ENCODE measurements around the gene TUBGCP3. TPM values are rescaled to one million over a fixed set of nuclear protein-coding genes. Genes with fewer than 3 reads are reported as not detected.

TUBGCP3 gene
- total RNA-seq, 1 experiment from 2014 or later, result 47.4 TPM

DNA sequence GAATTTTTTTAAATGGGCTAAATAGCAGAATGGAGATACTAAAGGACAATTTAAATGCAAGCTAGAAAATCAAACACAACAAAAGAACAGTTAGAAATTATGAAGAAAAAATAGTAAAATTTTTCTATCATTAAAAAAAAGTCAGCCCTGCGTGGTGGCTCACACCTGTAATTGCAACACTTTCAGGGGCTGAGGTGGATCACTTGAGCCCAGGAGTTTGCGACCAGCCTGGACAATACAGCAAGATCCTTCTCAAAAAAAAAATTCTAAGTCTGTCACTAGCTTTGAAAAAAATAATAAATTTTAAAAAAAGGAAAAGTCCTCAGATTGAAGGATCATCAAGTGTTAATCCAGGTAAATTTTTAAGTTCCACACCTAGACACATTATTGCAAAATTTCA lies 7.7 kb downstream of the TUBGCP3 start:
- no peaks in the 10 kb centered on the region for H3K4me1 ChIP-seq (replicated peaks; ENCODE audit: insufficient read depth)
- no peak overlapping the region for H3K27ac ChIP-seq
- H3K27me3 ChIP-seq (ENCODE audit: insufficient read depth, low read depth), result no peaks in the 10 kb centered on the region
- no peak for DNase-seq
- H3K79me2 ChIP-seq (ENCODE audit: low read depth), result peaks cover 96% of the 10 kb centered on the region
- no peaks in the 10 kb centered on the region for H3F3A ChIP-seq (ENCODE audit: insufficient read depth, low read depth)
- H4K20me1 ChIP-seq (ENCODE audit: insufficient read depth), result peaks cover 50% of the 10 kb centered on the region
- no TSS peak for BruUV-seq (replicated peaks)
- no peak overlapping the region for H3K4me3 ChIP-seq
- no peak overlapping the region for H2AFZ ChIP-seq
- H3K9me2 ChIP-seq (ENCODE audit: insufficient read depth), result no peaks in the 10 kb centered on the region
- ChIA-PET POLR2A (ENCODE audit: unreplicated experiment) (no interaction called here), CTCF (no interaction called here)
- TF ChIP-seq CTCF (conservative IDR thresholded peaks at IDR 0.05) (no peak), EZH2 (IDR thresholded peaks at IDR 0.05; ENCODE audit: low read depth) (no peak)
- 0 out of 2 replicates have a peak, but pooled peaks cover 3% of the 10 kb centered on the region for H3K36me3 ChIP-seq (ENCODE audit: low read depth)
- intact Hi-C loops (cut with micrococcal nuclease; ENCODE audit: unreplicated experiment), result no loop called here
- H3K4me2 ChIP-seq, result no peak overlapping the region
- H3K9me3 ChIP-seq (ENCODE audit: insufficient read depth, low read depth), result no peaks in the 10 kb centered on the region

- no peaks in the 10 kb centered on the region for H3K27me3 ChIP-seq (ENCODE audit: insufficient read depth, low read depth)
- peaks cover 96% of the 10 kb centered on the region for H3K79me2 ChIP-seq (ENCODE audit: low read depth)
- TF ChIP-seq EZH2 (IDR thresholded peaks at IDR 0.05; ENCODE audit: low read depth), result no peak
- no peak for TF ChIP-seq CTCF (conservative IDR thresholded peaks at IDR 0.05)
- H3K4me2 ChIP-seq, result no peak overlapping the region
- BruUV-seq (replicated peaks), result no TSS peak
- ChIA-PET POLR2A (ENCODE audit: unreplicated experiment) (no interaction called here), CTCF (no interaction called here)
- H3F3A ChIP-seq (ENCODE audit: insufficient read depth, low read depth), result no peaks in the 10 kb centered on the region
- DNase-seq, result no peak
- H3K4me3 ChIP-seq, result no peak overlapping the region
- 0 out of 2 replicates have a peak, but pooled peaks cover 3% of the 10 kb centered on the region for H3K36me3 ChIP-seq (ENCODE audit: low read depth)
- H3K9me2 ChIP-seq (ENCODE audit: insufficient read depth), result no peaks in the 10 kb centered on the region
- no peaks in the 10 kb centered on the region for H3K4me1 ChIP-seq (replicated peaks; ENCODE audit: insufficient read depth)
- H4K20me1 ChIP-seq (ENCODE audit: insufficient read depth), result peaks cover 56% of the 10 kb centered on the region
- intact Hi-C loops (cut with micrococcal nuclease; ENCODE audit: unreplicated experiment), result no loop called here
- no peaks in the 10 kb centered on the region for H3K9me3 ChIP-seq (ENCODE audit: insufficient read depth, low read depth)
- no peak overlapping the region for H3K27ac ChIP-seq
- H2AFZ ChIP-seq, result no peak overlapping the region
Measured at GRCh38 chr13:112579310-112579843, 8.6 kb downstream of the TUBGCP3 start.

GRCh38 chr13:112576768-112577167 lies 11.2 kb downstream of the TUBGCP3 start:
- no peaks in the 10 kb centered on the region for H3F3A ChIP-seq (ENCODE audit: insufficient read depth, low read depth)
- intact Hi-C loops (cut with micrococcal nuclease; ENCODE audit: unreplicated experiment), result no loop called here
- H3K4me3 ChIP-seq, result no peak overlapping the region
- H3K4me1 ChIP-seq (replicated peaks; ENCODE audit: insufficient read depth), result no peaks in the 10 kb centered on the region
- peaks cover 55% of the 10 kb centered on the region for H4K20me1 ChIP-seq (ENCODE audit: insufficient read depth)
- ChIA-PET POLR2A (ENCODE audit: unreplicated experiment) (no interaction called here), CTCF (no interaction called here)
- H3K9me3 ChIP-seq (ENCODE audit: insufficient read depth, low read depth), result no peaks in the 10 kb centered on the region
- H3K27ac ChIP-seq, result no peak overlapping the region
- no peak overlapping the region for H3K4me2 ChIP-seq
- peaks cover 95% of the 10 kb centered on the region for H3K79me2 ChIP-seq (ENCODE audit: low read depth)
- H3K27me3 ChIP-seq (ENCODE audit: insufficient read depth, low read depth), result no peaks in the 10 kb centered on the region
- no peaks in the 10 kb centered on the region for H3K9me2 ChIP-seq (ENCODE audit: insufficient read depth)
- H3K36me3 ChIP-seq (ENCODE audit: low read depth), result 0 out of 2 replicates have a peak, but pooled peaks cover under 1% of the 10 kb centered on the region
- DNase-seq, result no peak
- no peak overlapping the region for H2AFZ ChIP-seq
- no TSS peak for BruUV-seq (replicated peaks)
- TF ChIP-seq CTCF (conservative IDR thresholded peaks at IDR 0.05), result no peak
- no peak for TF ChIP-seq EZH2 (IDR thresholded peaks at IDR 0.05; ENCODE audit: low read depth)

Measured in PC-9 (cell line).